ENCODE results near the gene GNA14. TPM values are rescaled to one million over a fixed set of nuclear protein-coding genes. Genes with fewer than 3 reads are reported as not detected.
"Not testable (repeated sequence)": the region's sequence is repeated elsewhere in the genome, so short reads cannot be mapped to it uniquely, and the experiment has no call there.

Gene GNA14
- total RNA-seq (2021; ENCODE audit: unreplicated experiment) (0.15 TPM), Bru-seq, nascent RNA (percentile 20 among the genes with signal in this experiment), BruChase-seq, experiment 1, labeled RNA remaining after a 2-hour chase (percentile 15 among the genes with signal in this experiment), BruChase-seq, experiment 2, labeled RNA remaining after a 6-hour chase (percentile 14 among the genes with signal in this experiment)
- polyA plus RNA-seq (2012; ENCODE audit: insufficient read length), result 0.29 TPM
- long read RNA-seq, partial matches to known transcripts, result 0 of 1 reads
- long read RNA-seq, other reads (novel, unspliced or antisense), result 0 of 1 reads

DNA sequence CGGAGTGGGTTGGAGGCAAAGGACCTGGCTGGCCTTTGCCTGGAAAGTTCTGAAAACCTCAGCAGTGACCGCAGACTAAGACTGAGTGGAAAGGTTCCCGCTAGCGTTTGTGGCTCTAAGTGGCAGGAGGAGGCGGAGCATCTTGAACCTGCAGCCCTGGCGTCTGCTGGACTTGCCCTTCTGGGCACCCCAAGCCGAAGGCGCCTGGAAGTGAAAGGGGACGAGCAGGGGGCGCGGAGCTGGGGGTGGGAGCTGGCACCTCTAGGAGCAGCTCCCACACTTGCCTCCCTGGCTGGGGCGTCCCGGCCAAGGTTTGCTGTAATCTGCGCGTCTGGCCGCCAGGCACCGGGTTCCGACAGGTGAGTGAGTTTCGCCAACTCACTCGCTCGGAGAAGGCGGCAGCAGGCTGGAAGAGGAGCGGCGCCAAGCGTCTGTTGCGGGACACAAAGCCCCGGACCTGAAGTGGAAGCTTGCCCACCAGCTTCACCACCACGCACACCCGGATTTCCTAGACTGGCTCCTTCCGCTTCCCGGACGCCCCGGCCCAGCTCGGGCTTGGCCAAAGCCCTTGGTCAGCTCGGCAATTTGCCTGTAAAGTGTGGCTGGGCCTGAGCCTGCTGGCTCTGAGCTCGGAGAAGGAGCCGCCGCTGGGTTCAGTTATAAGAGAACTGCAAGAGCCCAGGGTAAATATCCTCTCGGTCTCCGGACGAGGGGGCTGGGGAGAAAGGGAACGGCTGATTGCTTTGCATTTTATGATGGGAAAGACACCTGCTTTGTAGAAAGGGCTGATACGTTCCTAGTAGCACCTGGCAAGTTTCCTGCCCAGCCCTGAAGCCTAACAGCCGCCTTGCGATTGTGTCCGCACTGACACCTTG, at the start of gene GNA14:
Gene GNA14 (minus strand): TSS at position 89 of the 875 bp plus-strand sequence. CDS start 529 bp downstream, outside the sequence.
- POLR2A ChIA-PET, result no interaction called here
- DNase-seq (ENCODE audit: low read depth, low spot score), result no peak
- no peaks in the 10 kb centered on the region for H3K36me3 ChIP-seq (ENCODE audit: control insufficient read depth, insufficient read depth, low read length)
- in situ Hi-C loops (cut with HindIII; ENCODE audit: low pct_unique_long_range_greater_than_20kb, low sequenced_read_pairs) (no loop called here), intact Hi-C loops (cut with micrococcal nuclease; ENCODE audit: unreplicated experiment) (no loop called here)
- BruUV-seq (replicated peaks), result no TSS peak
- no peaks in the 10 kb centered on the region for H3K4me1 ChIP-seq (ENCODE audit: control insufficient read depth, insufficient read depth, low read length)
- CTCF ChIA-PET, result no interaction called here
- H3K27ac ChIP-seq (ENCODE audit: low read length), result no peak within 1 kb of the TSS
- no peaks in the 10 kb centered on the region for H3K9me3 ChIP-seq (ENCODE audit: control insufficient read depth, insufficient read depth, low read depth, low read length)
- peak; percentile 71 for ATAC-seq
- H3K27me3 ChIP-seq (ENCODE audit: control insufficient read depth, insufficient read depth, low read length), result no peaks in the 10 kb centered on the region
- TF ChIP-seq SIN3A (IDR thresholded peaks at IDR 0.05; ENCODE audit: borderline replicate concordance, insufficient read depth, low read depth, low read length) (no peak), TCF7L2 (IDR thresholded peaks at IDR 0.05; ENCODE audit: low read depth, low read length) (no peak), CTCF (IDR thresholded peaks at IDR 0.05) (no peak)
- TF ChIP-seq, protein P1, sequence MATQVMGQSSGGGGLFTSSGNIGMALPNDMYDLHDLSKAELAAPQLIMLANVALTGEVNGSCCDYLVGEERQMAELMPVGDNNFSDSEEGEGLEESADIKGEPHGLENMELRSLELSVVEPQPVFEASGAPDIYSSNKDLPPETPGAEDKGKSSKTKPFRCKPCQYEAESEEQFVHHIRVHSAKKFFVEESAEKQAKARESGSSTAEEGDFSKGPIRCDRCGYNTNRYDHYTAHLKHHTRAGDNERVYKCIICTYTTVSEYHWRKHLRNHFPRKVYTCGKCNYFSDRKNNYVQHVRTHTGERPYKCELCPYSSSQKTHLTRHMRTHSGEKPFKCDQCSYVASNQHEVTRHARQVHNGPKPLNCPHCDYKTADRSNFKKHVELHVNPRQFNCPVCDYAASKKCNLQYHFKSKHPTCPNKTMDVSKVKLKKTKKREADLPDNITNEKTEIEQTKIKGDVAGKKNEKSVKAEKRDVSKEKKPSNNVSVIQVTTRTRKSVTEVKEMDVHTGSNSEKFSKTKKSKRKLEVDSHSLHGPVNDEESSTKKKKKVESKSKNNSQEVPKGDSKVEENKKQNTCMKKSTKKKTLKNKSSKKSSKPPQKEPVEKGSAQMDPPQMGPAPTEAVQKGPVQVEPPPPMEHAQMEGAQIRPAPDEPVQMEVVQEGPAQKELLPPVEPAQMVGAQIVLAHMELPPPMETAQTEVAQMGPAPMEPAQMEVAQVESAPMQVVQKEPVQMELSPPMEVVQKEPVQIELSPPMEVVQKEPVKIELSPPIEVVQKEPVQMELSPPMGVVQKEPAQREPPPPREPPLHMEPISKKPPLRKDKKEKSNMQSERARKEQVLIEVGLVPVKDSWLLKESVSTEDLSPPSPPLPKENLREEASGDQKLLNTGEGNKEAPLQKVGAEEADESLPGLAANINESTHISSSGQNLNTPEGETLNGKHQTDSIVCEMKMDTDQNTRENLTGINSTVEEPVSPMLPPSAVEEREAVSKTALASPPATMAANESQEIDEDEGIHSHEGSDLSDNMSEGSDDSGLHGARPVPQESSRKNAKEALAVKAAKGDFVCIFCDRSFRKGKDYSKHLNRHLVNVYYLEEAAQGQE (IDR thresholded peaks at IDR 0.05; ENCODE audit: insufficient read depth in 1 of 2, low read depth in 2 of 2, low read length in 1 of 2), result no peak
- peak within 1 kb of the TSS; percentile 29 to 54 for H3K4me3 ChIP-seq (ENCODE audit: low read depth in 2 of 2, low read length in 2 of 2)

- Histone ChIP-seq H3K36me3 (ENCODE audit: control insufficient read depth, insufficient read depth, low read length) (no peaks in the 10 kb centered on the region), H3K9me3 (ENCODE audit: control insufficient read depth, insufficient read depth, low read depth, low read length) (no peaks in the 10 kb centered on the region), H3K4me1 (ENCODE audit: control insufficient read depth, insufficient read depth, low read length) (no peaks in the 10 kb centered on the region), H3K27me3 (ENCODE audit: control insufficient read depth, insufficient read depth, low read length) (no peaks in the 10 kb centered on the region), H3K4me3 (ENCODE audit: low read depth in 2 of 2, low read length in 2 of 2) (no peak overlapping the region), H3K27ac (ENCODE audit: low read length) (no peak overlapping the region)
- DNase-seq (ENCODE audit: low read depth, low spot score) (no peak), ATAC-seq (no peak)
- ChIA-PET CTCF (no interaction called here), POLR2A (no interaction called here)
- BruUV-seq (replicated peaks), result no TSS peak
- in situ Hi-C loops (cut with HindIII; ENCODE audit: low pct_unique_long_range_greater_than_20kb, low sequenced_read_pairs) (no loop called here), intact Hi-C loops (cut with micrococcal nuclease; ENCODE audit: unreplicated experiment) (no loop called here)
- TF ChIP-seq SIN3A (IDR thresholded peaks at IDR 0.05; ENCODE audit: borderline replicate concordance, insufficient read depth, low read depth, low read length) (no peak), POLR2AphosphoS5 (IDR thresholded peaks at IDR 0.05; ENCODE audit: low read depth, low read length) (no peak), CTCF (IDR thresholded peaks at IDR 0.05) (no peak), TCF7L2 (IDR thresholded peaks at IDR 0.05; ENCODE audit: low read depth, low read length) (no peak)
- TF ChIP-seq, protein P1 (IDR thresholded peaks at IDR 0.05; ENCODE audit: insufficient read depth in 1 of 2, low read depth in 2 of 2, low read length in 1 of 2), result no peak
Observed at GRCh38 chr9:77697238-77697984, 49.3 kb upstream of the GNA14 start.

DNA sequence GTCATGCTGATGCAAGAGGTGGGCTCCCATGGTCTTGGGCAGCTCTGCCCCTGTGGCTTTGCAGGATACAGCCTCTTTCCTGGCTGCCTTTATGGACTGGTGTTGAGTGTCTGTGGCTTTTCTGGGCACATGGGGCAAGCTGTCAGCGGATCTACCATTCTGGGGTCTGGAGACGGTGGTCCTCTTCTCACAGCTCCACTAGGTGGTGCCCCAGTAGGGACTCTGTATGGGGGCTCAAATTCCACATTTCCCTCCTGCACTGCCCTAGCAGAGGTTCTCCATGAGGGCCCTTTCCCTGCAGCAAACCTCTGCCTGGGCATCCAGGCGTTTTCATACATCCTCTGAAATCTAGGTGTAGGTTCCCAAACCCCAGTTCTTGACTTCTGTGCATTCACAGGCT, 42.6 kb upstream of the GNA14 start:
- H3K27me3 ChIP-seq (ENCODE audit: control insufficient read depth, insufficient read depth, low read length); POLR2A ChIA-PET; CTCF ChIA-PET: not testable (repeated sequence)

More for the DNA sequence above, 42.6 kb upstream of the GNA14 start:
- H3K4me3 ChIP-seq (ENCODE audit: low read depth in 2 of 2, low read length in 2 of 2); in situ Hi-C loops (cut with HindIII; ENCODE audit: low pct_unique_long_range_greater_than_20kb, low sequenced_read_pairs); H3K27ac ChIP-seq (ENCODE audit: low read length); H3K4me1 ChIP-seq (ENCODE audit: control insufficient read depth, insufficient read depth, low read length); H3K36me3 ChIP-seq (ENCODE audit: control insufficient read depth, insufficient read depth, low read length); DNase-seq (ENCODE audit: low read depth, low spot score); ATAC-seq; H3K9me3 ChIP-seq (ENCODE audit: control insufficient read depth, insufficient read depth, low read depth, low read length); BruUV-seq (replicated peaks); intact Hi-C loops (cut with micrococcal nuclease; ENCODE audit: unreplicated experiment): not testable (repeated sequence)

Measured in Panc1 (cell line).